Activated CD8-positive, alpha-beta T cell treated with anti-CD3 and anti-CD28 coated beads for 36 hours (primary cell): ENCODE data around the gene POLR2F. TPM values are rescaled to one million over a fixed set of nuclear protein-coding genes. Genes with fewer than 3 reads are reported as not detected.

Source experiments
- ATAC-seq: fragments of 200-7000 bp; cut with Tn5 transposase; one replicate; pipeline ENCODE4 v1.10.0; 2021; ENCODE audit warnings: mild to moderate bottlenecking, moderate library complexity
- CTCF ChIA-PET: fragments of 350-600 bp; sonication (Branson Sonifier 250); formaldehyde crosslinking; loops from one replicate; lab custom pipeline; 2021; ENCODE audit warnings: antibody characterized with exemption; lab: Charles Lee
- POLR2A ChIA-PET: fragments of 350-600 bp; sonication (Branson Sonifier 250); formaldehyde crosslinking; loops from one replicate; lab custom pipeline; 2021; ENCODE audit warnings: antibody characterized with exemption; lab: Charles Lee
- DNase-seq: peaks from one replicate; pipeline ENCODE4 v3.0.0-alpha.2; 2020
- H3K27ac Mint-ChIP-seq: one replicate; pipeline ENCODE4 v1.8.0; 2021; ENCODE audit warnings: mild to moderate bottlenecking, mixed read lengths
- H3K27me3 Mint-ChIP-seq: one replicate; pipeline ENCODE4 v1.8.0; 2021; ENCODE audit warnings: mixed read lengths
- H3K36me3 Mint-ChIP-seq: one replicate; pipeline ENCODE4 v1.8.0; 2021; ENCODE audit warnings: low read depth, mixed read lengths
- H3K4me1 Mint-ChIP-seq: one replicate; pipeline ENCODE4 v1.8.0; 2021; ENCODE audit warnings: low read depth, mixed read lengths
- H3K4me3 Mint-ChIP-seq: one replicate; pipeline ENCODE4 v1.8.0; 2021; ENCODE audit warnings: mild to moderate bottlenecking, moderate library complexity, mixed read lengths
- H3K9me3 Mint-ChIP-seq: one replicate; pipeline ENCODE4 v1.8.0; 2021; ENCODE audit warnings: mixed read lengths
- intact Hi-C: fragments of 100-400 bp; cut with micrococcal nuclease; formaldehyde crosslinking; loops from one replicate; pipeline ENCODE4 v1.10.0; 2022
- total RNA-seq, 2 experiments: library from RNA; stranded (reverse); gene quantifications; one replicate each; pipeline ENCODE4 v1.2.3, GENCODE V29; 2021
- TF ChIP-seq, protein P1 (sequence below): fragments of 200-600 bp; IDR thresholded peaks from one replicate; pipeline ENCODE4 v1.8.0; 2022; ENCODE audit warnings: antibody characterized with exemption, mild to moderate bottlenecking

POLR2F gene
- total RNA-seq, 2 experiments from 2014 or later = 82.2 to 85.4 TPM

- Mint-ChIP-seq H3K36me3 (no peaks in the 10 kb centered on the region), H3K27ac (peak overlapping the region; percentile 77), H3K27me3 (no peaks in the 10 kb centered on the region), H3K9me3 (no peaks in the 10 kb centered on the region), H3K4me3 (no peak overlapping the region), H3K4me1 (peaks cover 25% of the 10 kb centered on the region)
- ChIA-PET POLR2A (interaction anchor here (0.6 kb wide), 1 partner anchor 955 kb away, joined by 3 read pairs; no protein-coding TSS in a partner anchor), CTCF (interaction anchor here (1.1 kb wide), 1 partner anchor 179 kb away, joined by 3 read pairs; no protein-coding TSS in a partner anchor)
- no peak for ATAC-seq
- TF ChIP-seq, protein P1, sequence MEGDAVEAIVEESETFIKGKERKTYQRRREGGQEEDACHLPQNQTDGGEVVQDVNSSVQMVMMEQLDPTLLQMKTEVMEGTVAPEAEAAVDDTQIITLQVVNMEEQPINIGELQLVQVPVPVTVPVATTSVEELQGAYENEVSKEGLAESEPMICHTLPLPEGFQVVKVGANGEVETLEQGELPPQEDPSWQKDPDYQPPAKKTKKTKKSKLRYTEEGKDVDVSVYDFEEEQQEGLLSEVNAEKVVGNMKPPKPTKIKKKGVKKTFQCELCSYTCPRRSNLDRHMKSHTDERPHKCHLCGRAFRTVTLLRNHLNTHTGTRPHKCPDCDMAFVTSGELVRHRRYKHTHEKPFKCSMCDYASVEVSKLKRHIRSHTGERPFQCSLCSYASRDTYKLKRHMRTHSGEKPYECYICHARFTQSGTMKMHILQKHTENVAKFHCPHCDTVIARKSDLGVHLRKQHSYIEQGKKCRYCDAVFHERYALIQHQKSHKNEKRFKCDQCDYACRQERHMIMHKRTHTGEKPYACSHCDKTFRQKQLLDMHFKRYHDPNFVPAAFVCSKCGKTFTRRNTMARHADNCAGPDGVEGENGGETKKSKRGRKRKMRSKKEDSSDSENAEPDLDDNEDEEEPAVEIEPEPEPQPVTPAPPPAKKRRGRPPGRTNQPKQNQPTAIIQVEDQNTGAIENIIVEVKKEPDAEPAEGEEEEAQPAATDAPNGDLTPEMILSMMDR = no peak
- no peak for DNase-seq
- intact Hi-C loops = no loop called here
These were observed 43.2 kb downstream of the POLR2F start for GRCh38 chr22:37996515-37997246.

GRCh38 chr22:37998543-37998942 is 45.0 kb downstream of the POLR2F start:
- Mint-ChIP-seq H3K4me3 (no peak overlapping the region), H3K4me1 (peaks cover 25% of the 10 kb centered on the region)

GRCh38 chr22:37999236-37999635 is 45.7 kb downstream of the POLR2F start:
- no peaks in the 10 kb centered on the region for H3K36me3 Mint-ChIP-seq
- no peak overlapping the region for H3K27ac Mint-ChIP-seq
- DNase-seq (no peak), ATAC-seq (no peak)
- TF ChIP-seq, protein P1 = no peak
- intact Hi-C loops = no loop called here
- H3K27me3 Mint-ChIP-seq = no peaks in the 10 kb centered on the region
- ChIA-PET POLR2A (no interaction called here), CTCF (no interaction called here)
- H3K9me3 Mint-ChIP-seq = no peaks in the 10 kb centered on the region
- no peak overlapping the region for H3K4me3 Mint-ChIP-seq
- peaks cover 22% of the 10 kb centered on the region for H3K4me1 Mint-ChIP-seq

More at GRCh38 chr22:37998543-37998942, 45.0 kb downstream of the POLR2F start:
- CTCF ChIA-PET = no interaction called here
- H3K9me3 Mint-ChIP-seq = no peaks in the 10 kb centered on the region
- intact Hi-C loops = no loop called here
- POLR2A ChIA-PET = no interaction called here
- H3K27ac Mint-ChIP-seq = no peak overlapping the region
- H3K27me3 Mint-ChIP-seq = no peaks in the 10 kb centered on the region
- TF ChIP-seq, protein P1 = no peak
- H3K36me3 Mint-ChIP-seq = no peaks in the 10 kb centered on the region
- DNase-seq (no peak), ATAC-seq (no peak)

DNA sequence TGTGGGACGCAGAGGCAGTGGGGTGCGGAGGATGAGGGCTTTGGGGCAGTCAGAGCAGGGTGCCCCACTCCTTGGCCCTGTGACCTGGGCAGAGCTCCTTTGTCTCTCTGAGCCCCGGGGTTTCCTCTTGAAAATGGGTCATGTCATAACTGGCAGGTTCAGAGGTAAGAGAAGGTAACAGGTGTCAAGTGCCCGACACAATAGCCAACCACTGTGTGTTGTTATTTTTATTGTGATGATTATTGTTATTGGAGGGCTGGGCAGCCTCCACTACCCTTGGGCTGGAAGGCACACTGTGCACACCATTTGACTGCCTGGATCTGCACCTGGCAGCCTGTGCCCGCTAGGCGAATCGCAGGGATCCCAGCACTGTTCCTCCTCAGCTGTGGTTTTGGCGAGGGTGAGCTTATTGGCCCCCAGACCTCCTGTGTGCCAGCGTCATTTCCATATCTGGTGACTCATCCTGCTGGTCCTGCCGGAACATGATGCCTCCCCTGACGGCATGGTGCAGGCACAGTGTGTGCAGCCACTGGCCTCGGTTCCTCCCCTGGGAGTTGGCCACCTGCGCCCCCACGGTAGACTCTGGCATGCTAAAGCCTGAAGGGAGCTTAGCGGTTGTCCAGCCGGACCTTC is 46.3 kb downstream of the POLR2F start:
- Mint-ChIP-seq H3K36me3 (no peaks in the 10 kb centered on the region), H3K4me1 (peaks cover 21% of the 10 kb centered on the region), H3K4me3 (no peak overlapping the region), H3K9me3 (no peaks in the 10 kb centered on the region), H3K27me3 (no peaks in the 10 kb centered on the region), H3K27ac (no peak overlapping the region)
- CTCF ChIA-PET = interaction anchor here (1.2 kb wide), 1 partner anchor 52 kb away, joined by 3 read pairs; no protein-coding TSS in a partner anchor
- DNase-seq = peak; percentile 14
- intact Hi-C loops = no loop called here
- ATAC-seq = no peak
- POLR2A ChIA-PET = interaction anchor here (0.7 kb wide), 1 partner anchor 8 kb away, joined by 3 read pairs; no protein-coding TSS in a partner anchor
- TF ChIP-seq, protein P1 = no peak

DNA sequence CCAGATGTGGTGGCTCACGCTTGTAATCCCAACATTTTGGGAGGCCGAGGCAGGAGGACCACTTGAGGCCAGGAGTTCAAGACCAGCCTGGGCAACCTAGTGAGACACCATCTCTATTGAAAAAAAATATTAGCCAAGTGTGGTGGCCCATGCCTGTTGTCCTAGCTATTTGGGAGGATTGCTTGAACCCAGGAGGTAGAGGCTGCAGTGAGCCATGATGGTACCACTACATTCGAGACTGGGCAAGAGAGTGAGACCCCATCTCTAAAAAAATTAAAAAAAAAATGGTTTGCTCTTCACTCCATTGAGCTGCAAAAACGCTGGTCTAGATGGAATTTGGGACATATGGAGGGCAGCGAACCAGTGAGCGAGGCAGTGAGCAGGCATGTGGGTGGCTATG is 52.4 kb downstream of the POLR2F start:
- Mint-ChIP-seq H3K36me3 (no peaks in the 10 kb centered on the region), H3K4me3 (no peak overlapping the region), H3K9me3 (no peaks in the 10 kb centered on the region), H3K27me3 (no peaks in the 10 kb centered on the region), H3K4me1 (peaks cover 8% of the 10 kb centered on the region), H3K27ac (no peak overlapping the region)
- intact Hi-C loops = no loop called here
- DNase-seq (no peak), ATAC-seq (no peak)
- TF ChIP-seq, protein P1 = no peak
- ChIA-PET POLR2A (interaction anchor here (0.6 kb wide), 1 partner anchor 32 kb away, joined by 3 read pairs; no protein-coding TSS in a partner anchor), CTCF (no interaction called here)
